ENCODE measurements around the gene NEURL3. TPM values are rescaled to one million over a fixed set of nuclear protein-coding genes. Genes with fewer than 3 reads are reported as not detected.
"Not testable (repeated sequence)": the region's sequence is repeated elsewhere in the genome, so short reads cannot be mapped to it uniquely, and the experiment has no call there.

The NEURL3 gene
- polyA plus RNA-seq, 4 donors: 0.15 to 9.0 (median 4.0) TPM

- no peak for DNase-seq (ENCODE audit: low read depth in 4 of 4, low spot score in 3 of 4)
Observed at GRCh38 chr2:96509847-96510230, 4.7 kb upstream of the NEURL3 start.

- DNase-seq (ENCODE audit: low read depth in 4 of 4, low spot score in 3 of 4): peak in 1 of 4 donors; percentile 57
Observed at GRCh38 chr2:96509114-96509846, 4.1 kb upstream of the NEURL3 start.

GRCh38 chr2:96508521-96509113 lies 3.5 kb upstream of the NEURL3 start:
- DNase-seq (ENCODE audit: low read depth in 4 of 4, low spot score in 3 of 4): no peak

- DNase-seq (ENCODE audit: low read depth in 4 of 4, low spot score in 3 of 4): no peak
Observed at GRCh38 chr2:96507957-96508520, 2.9 kb upstream of the NEURL3 start.

- DNase-seq (ENCODE audit: low read depth in 4 of 4, low spot score in 3 of 4): no peak
Observed at GRCh38 chr2:96506907-96507240, 1.7 kb upstream of the NEURL3 start.

GRCh38 chr2:96506016-96506906 lies 1.1 kb upstream of the NEURL3 start:
- DNase-seq (ENCODE audit: low read depth in 4 of 4, low spot score in 3 of 4): no peak

- no peak for DNase-seq (ENCODE audit: low read depth in 4 of 4, low spot score in 3 of 4)
Observed at GRCh38 chr2:96503637-96504243, 1.4 kb downstream of the NEURL3 start.

- DNase-seq (ENCODE audit: low read depth in 4 of 4, low spot score in 3 of 4): no peak
Observed at GRCh38 chr2:96502891-96503636, 2.1 kb downstream of the NEURL3 start.

GRCh38 chr2:96501886-96502810 lies 3.0 kb downstream of the NEURL3 start:
- DNase-seq (ENCODE audit: low read depth in 4 of 4, low spot score in 3 of 4): no peak

GRCh38 chr2:96501471-96501874 lies 3.7 kb downstream of the NEURL3 start:
- no peak for DNase-seq (ENCODE audit: low read depth in 4 of 4, low spot score in 3 of 4)

- no peak for DNase-seq (ENCODE audit: low read depth in 4 of 4, low spot score in 3 of 4)
Observed at GRCh38 chr2:96500385-96501066, 4.6 kb downstream of the NEURL3 start.

- no peak for DNase-seq (ENCODE audit: low read depth in 4 of 4, low spot score in 3 of 4)
Observed at GRCh38 chr2:96499061-96499960, 5.8 kb downstream of the NEURL3 start.

- not testable (repeated sequence) for DNase-seq (ENCODE audit: low read depth in 4 of 4, low spot score in 3 of 4)
Observed at GRCh38 chr2:96498611-96499010, 6.5 kb downstream of the NEURL3 start.

- no peak for DNase-seq (ENCODE audit: low read depth in 4 of 4, low spot score in 3 of 4)
Observed at GRCh38 chr2:96498021-96498431, 7.1 kb downstream of the NEURL3 start.

- no peak for DNase-seq (ENCODE audit: low read depth in 4 of 4, low spot score in 3 of 4)
Observed at GRCh38 chr2:96495982-96496629, 9.1 kb downstream of the NEURL3 start.

- no peak for DNase-seq (ENCODE audit: low read depth in 4 of 4, low spot score in 3 of 4)
Observed at GRCh38 chr2:96494188-96494587, 11.0 kb downstream of the NEURL3 start.

GRCh38 chr2:96493072-96493471 lies 12.1 kb downstream of the NEURL3 start:
- no peak for DNase-seq (ENCODE audit: low read depth in 4 of 4, low spot score in 3 of 4)

Data from left renal pelvis (tissue), 4 donors.